ENCODE measurements around the gene STRADA.

STRADA gene

GRCh38 chr17:63686138-63686685 lies 55.4 kb downstream of the STRADA start:
- DNase-seq (ENCODE audit: extremely low read depth in 1 of 2, low read depth in 1 of 2), result no peak

- DNase-seq (ENCODE audit: extremely low read depth in 1 of 2, low read depth in 1 of 2), result no peak
These were observed 56.0 kb downstream of the STRADA start for GRCh38 chr17:63685578-63685977.

DNA sequence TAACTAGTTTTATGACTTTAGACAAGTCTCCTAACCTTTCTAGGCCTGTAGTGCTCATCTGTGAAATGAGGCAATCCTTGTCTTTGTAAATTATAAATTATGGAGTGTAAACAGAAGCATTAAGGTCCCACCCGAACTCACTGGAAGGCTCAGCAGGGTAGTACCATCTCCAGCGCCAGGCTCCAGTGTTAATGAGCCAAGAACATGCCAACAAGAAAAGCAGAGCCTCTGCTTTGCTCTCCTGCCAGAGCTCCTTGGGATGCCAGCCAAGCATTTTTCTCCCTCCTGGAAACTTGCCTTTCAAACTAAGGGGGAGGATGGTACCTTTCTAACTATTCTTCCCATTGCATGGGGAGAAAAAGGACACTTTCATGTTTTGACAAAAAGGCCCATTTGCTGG lies 56.6 kb downstream of the STRADA start:
- DNase-seq (ENCODE audit: extremely low read depth in 1 of 2, low read depth in 1 of 2), result no peak

DNA sequence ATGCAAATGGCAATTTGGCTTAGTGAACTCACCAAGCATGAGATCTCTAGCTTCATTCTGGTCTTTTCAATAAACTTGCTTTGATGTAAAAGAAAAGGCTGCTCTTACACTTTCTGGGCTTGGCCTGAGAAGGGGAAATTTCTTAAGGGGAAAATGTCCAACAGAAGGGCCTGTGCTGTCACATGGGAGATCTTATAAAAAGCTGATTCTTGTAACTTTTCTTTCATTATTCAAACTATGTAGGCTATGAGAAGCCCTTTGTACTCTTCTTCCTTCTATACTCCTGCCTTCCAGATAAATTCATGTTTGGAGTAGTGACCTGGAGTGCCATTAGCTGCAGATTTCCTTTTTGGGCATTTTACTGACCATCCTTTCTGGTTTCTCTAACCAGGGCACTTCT lies 58.6 kb downstream of the STRADA start:
- no peak for DNase-seq (ENCODE audit: extremely low read depth in 1 of 2, low read depth in 1 of 2)

- DNase-seq (ENCODE audit: extremely low read depth in 1 of 2, low read depth in 1 of 2), result no peak
These were observed 59.2 kb downstream of the STRADA start for GRCh38 chr17:63682441-63682840.

GRCh38 chr17:63681530-63681929 lies 60.1 kb downstream of the STRADA start:
- DNase-seq (ENCODE audit: extremely low read depth in 1 of 2, low read depth in 1 of 2), result no peak

DNA sequence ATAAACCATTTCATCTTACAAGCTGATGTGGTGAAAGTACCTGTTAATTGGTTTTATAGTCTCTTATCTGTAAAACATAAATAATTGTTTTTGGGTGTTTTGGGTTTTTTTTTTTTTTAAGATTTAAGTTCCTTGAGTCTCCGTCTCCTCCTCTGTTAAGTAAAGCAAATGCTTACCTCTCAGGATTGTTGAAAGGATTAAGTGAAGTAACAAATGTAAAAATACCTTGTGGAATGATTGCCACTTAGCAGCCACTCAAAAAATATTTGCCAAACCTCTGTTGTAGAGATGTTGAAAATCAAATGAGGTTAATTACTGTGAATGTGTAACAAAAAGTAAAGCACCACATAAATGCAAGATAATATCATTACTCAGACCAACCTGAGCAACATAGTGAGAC lies 60.9 kb downstream of the STRADA start:
- DNase-seq (ENCODE audit: extremely low read depth in 1 of 2, low read depth in 1 of 2), result no peak

- no peak for DNase-seq (ENCODE audit: extremely low read depth in 1 of 2, low read depth in 1 of 2)
These were observed 62.4 kb downstream of the STRADA start for GRCh38 chr17:63679214-63679613.

GRCh38 chr17:63676584-63676983 lies 65.0 kb downstream of the STRADA start:
- DNase-seq (ENCODE audit: extremely low read depth in 1 of 2, low read depth in 1 of 2), result no peak

GRCh38 chr17:63675607-63676546 lies 65.7 kb downstream of the STRADA start:
- DNase-seq (ENCODE audit: extremely low read depth in 1 of 2, low read depth in 1 of 2), result no peak

DNA sequence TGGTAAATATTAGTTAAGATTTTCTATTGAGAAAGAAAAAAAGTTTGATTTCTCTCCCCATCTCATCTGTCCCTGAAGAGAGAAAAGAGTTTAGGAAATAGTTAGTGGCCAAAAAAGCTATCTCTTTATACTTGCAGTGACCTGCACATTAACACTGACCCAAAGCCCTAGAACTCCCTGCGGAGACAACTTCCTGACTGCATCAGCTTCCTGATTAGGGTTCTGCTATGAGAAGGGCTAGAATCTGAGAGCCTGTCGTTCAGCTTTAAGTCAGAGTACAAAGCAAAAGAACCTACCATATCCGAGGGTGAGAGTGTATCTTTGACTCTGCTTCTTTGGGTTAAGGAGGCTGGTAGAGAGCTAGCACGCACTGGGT lies 66.4 kb downstream of the STRADA start:
- no peak for DNase-seq (ENCODE audit: extremely low read depth in 1 of 2, low read depth in 1 of 2)

DNA sequence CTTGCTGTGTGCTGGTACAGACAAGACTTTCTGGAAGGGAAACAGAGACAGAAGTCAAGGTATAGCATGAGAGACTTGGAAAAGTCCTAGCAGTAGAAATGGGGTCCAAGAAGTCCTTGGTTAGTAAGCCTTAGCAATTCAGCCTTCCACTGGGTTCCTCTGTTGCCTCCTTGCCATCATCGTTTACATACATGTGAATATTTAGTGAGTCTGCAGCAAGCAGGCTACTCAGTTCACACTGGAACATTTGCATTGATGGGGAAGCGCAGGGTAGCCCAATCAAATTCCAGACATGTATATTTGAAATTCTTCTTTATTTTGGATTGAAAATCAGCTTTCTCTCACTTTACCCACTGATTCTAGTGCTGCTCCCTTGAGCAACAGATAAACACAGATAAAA lies 68.7 kb downstream of the STRADA start:
- no peak for DNase-seq (ENCODE audit: extremely low read depth in 1 of 2, low read depth in 1 of 2)

GRCh38 chr17:63665527-63666214 lies 75.9 kb downstream of the STRADA start:
- no peak for DNase-seq (ENCODE audit: extremely low read depth in 1 of 2, low read depth in 1 of 2)

DNA sequence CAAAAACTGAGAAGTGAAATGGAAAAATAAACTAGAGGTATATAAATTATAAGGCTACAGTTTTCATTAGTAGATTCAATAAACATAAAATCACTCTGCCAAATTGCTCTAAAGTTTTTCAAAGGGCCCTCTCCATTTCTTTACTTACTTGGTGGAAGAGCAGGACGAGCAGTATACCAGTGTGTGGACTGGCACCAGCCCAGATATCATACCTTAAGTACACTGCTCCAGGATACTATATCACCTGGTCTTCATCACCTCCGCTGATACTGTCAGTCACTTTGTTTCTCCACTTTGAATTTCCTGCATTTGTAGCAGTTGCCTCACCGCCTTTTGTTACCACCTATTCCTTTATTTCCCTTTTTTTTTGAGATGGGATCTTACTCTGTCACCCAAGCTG lies 81.7 kb downstream of the STRADA start:
- no peak for DNase-seq (ENCODE audit: extremely low read depth in 1 of 2, low read depth in 1 of 2)

GRCh38 chr17:63658366-63658765 lies 83.2 kb downstream of the STRADA start:
- no peak for DNase-seq (ENCODE audit: extremely low read depth in 1 of 2, low read depth in 1 of 2)

GRCh38 chr17:63657786-63658185 lies 83.8 kb downstream of the STRADA start:
- no peak for DNase-seq (ENCODE audit: extremely low read depth in 1 of 2, low read depth in 1 of 2)

DNA sequence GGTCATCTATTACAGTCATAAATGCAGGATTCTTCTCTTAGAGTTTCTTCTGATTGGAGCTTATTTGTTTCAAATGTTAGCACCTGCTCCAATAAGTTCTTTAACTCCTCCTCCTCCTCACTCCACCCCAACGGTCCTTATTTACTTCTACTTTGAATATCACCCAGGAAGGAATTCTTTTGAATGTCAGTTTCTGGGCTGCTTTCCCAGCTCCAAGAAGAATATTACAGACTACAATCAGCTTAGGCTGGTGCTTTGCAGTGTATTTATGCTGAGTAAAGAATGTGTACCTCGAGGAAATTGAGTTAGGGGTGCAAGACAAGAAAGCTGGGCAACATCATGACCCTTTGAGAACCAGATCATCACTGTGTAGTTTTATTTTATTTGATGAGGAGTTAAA lies 88.5 kb downstream of the STRADA start:
- no peak for DNase-seq (ENCODE audit: extremely low read depth in 1 of 2, low read depth in 1 of 2)
